Fibroblast of pulmonary artery (primary cell): Measurements from ENCODE around the gene RGS12.

Experiments
- DNase-seq: peaks from one replicate; pipeline ENCODE4 v3.0.0-alpha.2; 2010; ENCODE audit warnings: low read depth
- H3K4me3 ChIP-seq: replicated peaks from 2 replicates; pipeline ENCODE4 v1.5.1; 2011; ENCODE audit warnings: low read depth, mild to moderate bottlenecking, control low read depth, low read length, moderate library complexity
- TF ChIP-seq, protein P1 (sequence below): IDR thresholded peaks from 2 replicates; pipeline ENCODE4 v1.5.1; 2011; ENCODE audit warnings: mild to moderate bottlenecking, control low read depth, low read length, inconsistent platforms; ENCODE audit errors: missing control alignments

The RGS12 gene

DNA sequence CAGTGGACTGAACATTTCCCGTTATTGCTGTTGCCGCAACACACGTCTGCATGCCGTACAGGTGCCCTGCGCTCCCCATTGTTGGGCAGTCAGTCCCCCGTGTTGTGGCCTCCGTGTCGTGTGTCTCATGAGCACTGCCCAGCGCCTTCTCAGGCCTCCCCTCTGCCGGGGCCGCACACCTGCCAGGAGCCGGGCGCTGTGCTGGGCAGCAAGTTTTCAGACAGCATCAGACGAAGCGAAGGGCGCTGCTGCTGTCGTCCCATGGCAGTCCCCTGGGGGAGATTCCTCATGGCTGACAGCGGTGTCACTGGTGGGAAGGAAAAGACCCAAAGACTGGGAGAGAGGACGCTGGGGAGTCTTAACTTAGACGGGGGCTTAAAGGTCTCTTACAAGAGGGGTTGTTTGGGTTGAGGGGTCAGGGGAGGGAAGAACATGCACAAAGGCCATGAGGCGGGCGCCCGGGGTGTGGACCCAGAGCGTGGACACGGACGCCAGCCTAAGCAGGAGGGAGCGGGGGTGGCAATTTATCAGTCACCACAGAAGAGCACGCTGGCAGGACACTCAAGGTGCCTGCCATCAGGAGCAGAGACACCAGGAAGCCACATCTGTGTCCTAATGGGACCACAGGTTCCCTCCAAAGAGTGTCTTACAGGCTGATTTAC, 47.3 kb downstream of the RGS12 start:
- TF ChIP-seq, protein P1, sequence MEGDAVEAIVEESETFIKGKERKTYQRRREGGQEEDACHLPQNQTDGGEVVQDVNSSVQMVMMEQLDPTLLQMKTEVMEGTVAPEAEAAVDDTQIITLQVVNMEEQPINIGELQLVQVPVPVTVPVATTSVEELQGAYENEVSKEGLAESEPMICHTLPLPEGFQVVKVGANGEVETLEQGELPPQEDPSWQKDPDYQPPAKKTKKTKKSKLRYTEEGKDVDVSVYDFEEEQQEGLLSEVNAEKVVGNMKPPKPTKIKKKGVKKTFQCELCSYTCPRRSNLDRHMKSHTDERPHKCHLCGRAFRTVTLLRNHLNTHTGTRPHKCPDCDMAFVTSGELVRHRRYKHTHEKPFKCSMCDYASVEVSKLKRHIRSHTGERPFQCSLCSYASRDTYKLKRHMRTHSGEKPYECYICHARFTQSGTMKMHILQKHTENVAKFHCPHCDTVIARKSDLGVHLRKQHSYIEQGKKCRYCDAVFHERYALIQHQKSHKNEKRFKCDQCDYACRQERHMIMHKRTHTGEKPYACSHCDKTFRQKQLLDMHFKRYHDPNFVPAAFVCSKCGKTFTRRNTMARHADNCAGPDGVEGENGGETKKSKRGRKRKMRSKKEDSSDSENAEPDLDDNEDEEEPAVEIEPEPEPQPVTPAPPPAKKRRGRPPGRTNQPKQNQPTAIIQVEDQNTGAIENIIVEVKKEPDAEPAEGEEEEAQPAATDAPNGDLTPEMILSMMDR, result no peak
- no peak for DNase-seq

DNA sequence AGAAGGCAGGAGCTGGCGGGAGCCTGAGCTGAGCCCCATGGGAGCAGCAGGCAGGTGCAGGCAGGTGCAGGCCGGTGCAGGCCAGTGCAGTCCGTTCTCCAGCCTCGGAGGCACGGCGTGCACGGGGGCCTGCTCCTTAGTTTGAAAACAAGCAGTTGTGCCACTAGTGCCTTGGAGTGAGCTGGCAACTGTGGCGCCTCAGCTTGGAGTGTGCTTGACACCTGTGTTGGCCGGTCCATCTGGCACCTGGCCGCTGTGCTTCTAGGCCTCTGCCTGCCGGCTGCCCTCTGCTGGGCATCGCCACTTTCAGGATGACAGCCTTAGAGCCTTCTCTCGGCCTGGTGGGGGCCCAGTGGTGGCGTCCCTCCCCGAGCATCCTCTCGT, 47.9 kb downstream of the RGS12 start:
- TF ChIP-seq, protein P1, result no peak
- DNase-seq, result no peak
- no peak overlapping the region for H3K4me3 ChIP-seq

More for the DNA sequence above, 47.3 kb downstream of the RGS12 start:
- no peak overlapping the region for H3K4me3 ChIP-seq

DNA sequence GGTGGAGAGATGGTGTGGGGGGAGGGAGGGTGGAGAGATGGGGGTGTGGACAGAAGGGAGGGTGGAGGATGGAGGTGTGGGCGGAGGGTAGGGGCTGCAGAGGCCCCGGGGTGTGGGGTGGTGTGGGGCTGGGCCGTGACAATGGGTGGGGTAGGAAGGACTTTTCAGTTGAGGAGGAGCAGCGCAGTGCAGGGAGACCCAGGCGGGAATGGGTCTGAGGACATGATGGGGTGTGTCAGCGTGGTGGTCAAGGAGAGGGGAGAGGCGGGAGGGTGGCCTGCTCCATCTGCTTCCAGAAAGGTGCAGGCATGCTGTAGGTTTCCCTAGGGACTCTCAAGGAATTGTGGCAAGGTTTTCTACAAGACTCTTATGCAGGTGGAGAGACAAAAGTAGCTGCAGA, 48.9 kb downstream of the RGS12 start:
- TF ChIP-seq, protein P1, result no peak
- H3K4me3 ChIP-seq, result no peak overlapping the region
- DNase-seq, result no peak

DNA sequence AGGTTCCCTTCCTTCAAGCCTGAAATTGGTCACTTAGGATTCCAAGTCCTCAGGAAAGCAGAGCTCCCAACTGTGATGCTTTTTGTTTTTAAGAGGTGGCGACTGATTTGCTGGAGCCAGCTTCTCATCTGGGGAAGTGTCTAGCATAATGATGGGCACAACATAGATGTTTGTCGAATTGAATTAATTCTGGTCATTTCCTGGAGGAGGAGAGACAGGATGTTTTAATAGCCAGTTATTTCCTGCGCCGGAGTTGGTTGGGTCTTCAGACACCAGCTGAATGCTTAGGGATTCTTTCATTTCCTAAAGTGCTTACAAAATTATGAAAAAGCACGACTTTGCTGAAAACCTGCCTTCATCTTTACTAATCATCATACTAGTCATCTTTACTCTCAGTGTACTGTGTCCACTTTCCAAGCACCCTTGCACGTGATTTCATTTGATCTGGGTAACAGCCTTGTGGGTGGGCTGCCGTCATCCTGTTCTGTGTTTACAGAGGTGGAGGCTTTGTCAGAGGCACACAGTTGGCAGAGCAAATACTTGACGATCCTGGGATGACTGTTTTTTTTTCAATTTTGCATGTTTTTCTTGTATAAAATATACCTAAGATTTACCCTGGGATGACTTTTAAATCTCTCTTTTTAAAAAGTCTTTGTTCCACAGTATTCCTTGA, 49.5 kb downstream of the RGS12 start:
- DNase-seq, result peak; percentile 40
- H3K4me3 ChIP-seq, result no peak overlapping the region
- TF ChIP-seq, protein P1, result no peak
